Measurements from ENCODE around the gene TFF1.

TFF1 gene

DNA sequence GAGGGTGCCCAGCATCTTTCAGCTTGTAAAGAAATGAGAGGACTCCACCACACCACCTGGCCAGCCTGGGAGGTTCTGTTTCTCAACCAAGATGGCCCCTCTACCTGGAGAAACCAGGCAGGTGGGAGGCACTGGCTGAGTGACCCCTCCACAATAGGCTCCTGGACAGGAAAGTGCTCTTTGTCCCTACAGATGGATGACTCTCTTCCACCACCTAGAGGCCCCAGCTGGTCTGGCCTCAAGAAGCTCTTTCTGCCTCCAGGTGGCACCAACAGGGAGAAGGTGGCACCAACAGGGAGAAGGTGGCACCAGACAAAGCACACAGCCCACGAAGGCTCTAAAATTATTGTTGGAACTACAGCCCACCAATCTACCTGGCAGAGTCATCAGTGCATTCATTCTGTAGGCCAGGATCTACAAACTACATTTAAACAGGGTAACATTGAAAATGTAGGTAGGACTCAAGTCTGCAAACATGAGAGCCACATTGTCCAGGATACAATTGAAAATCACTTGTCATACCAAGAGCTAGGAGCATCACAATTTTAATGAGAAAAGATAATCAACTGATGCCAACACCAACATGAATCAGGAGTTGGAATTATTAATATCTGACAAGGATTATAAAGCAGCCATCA, 15.1 kb upstream of the TFF1 start:
- TF ChIP-seq, protein P1, sequence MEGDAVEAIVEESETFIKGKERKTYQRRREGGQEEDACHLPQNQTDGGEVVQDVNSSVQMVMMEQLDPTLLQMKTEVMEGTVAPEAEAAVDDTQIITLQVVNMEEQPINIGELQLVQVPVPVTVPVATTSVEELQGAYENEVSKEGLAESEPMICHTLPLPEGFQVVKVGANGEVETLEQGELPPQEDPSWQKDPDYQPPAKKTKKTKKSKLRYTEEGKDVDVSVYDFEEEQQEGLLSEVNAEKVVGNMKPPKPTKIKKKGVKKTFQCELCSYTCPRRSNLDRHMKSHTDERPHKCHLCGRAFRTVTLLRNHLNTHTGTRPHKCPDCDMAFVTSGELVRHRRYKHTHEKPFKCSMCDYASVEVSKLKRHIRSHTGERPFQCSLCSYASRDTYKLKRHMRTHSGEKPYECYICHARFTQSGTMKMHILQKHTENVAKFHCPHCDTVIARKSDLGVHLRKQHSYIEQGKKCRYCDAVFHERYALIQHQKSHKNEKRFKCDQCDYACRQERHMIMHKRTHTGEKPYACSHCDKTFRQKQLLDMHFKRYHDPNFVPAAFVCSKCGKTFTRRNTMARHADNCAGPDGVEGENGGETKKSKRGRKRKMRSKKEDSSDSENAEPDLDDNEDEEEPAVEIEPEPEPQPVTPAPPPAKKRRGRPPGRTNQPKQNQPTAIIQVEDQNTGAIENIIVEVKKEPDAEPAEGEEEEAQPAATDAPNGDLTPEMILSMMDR (IDR thresholded peaks at IDR 0.05; ENCODE audit: extremely low read depth, missing control alignments): peak; percentile 10
- no peak for DNase-seq (ENCODE audit: low spot score)

DNA sequence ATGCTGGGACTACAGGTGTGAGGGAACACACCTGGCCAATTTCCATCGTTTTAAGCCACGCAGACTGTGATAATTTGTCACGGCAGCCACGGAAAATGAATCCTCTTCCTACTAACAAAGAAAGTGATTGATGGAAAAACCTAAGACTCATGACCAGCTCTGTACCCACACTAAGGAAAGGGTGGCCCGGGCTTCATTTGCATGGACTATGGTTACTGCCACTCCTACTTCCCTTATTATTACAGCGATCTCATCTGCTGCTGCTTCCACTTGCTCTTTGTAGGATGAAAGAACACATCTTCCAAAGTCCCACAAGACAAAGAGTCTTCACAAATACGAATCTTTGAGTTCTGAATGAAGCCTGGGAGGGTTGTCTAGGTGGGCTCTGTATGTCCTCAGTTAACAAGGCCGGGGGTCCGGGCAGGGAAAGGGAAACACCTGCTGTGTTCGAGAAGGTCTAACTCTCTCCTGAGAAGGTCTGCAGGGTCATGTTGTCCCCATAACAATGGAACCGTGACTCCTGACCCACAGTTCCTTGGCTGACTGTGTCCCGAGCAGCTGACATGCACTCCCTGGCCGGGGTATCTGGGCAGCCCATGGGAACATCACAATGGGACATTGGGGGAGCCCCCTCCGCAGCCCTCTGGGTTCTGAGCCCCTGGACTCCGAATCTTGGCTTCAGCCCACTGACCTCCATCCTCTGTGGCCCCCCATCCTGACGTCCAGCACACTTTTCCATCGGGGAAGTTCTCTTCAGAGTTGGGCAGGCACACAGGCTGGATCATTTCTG, 13.3 kb upstream of the TFF1 start:
- TF ChIP-seq, protein P1 (IDR thresholded peaks at IDR 0.05; ENCODE audit: extremely low read depth, missing control alignments): no peak
- no peak for DNase-seq (ENCODE audit: low spot score)

DNA sequence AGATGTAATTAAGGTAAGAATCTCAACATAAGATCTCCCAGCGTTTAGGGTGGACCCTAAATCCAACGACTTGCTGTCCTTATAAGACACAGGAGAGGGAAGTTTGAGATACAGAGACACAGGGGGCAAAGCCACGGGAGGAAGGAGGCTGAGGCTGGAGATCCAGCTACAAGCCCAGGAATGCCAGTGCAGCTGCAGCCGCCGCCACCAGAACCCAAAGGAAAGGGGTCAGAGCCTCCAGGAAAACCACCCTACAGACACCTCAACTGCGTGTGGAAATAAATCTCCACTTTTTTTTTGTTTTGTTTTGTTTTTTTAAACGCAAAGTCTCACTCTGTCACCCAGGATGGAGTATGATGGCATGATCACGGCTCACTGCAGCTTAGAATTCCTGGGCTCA, 12.1 kb upstream of the TFF1 start:
- TF ChIP-seq, protein P1 (IDR thresholded peaks at IDR 0.05; ENCODE audit: extremely low read depth, missing control alignments): no peak
- no peak for DNase-seq (ENCODE audit: low spot score)

DNA sequence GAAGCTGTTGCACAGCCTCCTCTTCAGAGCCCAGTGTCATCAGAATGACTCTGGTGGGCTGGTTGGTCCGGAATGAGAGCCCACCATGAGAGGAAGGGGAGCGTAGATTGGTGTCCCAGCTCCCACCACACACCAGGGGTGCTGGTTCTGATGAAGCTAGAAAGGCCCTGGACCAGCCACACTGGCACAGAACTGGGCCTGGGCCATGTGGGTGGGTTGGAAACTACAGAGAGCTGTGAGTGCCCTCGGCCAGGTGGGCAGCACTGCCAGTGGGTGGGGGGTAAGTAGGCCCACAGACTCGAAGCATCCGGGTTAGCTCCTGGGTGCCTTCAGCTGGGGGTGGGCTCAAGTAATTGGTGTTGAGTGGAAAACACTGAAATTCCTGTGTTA, 11.6 kb upstream of the TFF1 start:
- DNase-seq (ENCODE audit: low spot score): no peak
- TF ChIP-seq, protein P1 (IDR thresholded peaks at IDR 0.05; ENCODE audit: extremely low read depth, missing control alignments): no peak

DNA sequence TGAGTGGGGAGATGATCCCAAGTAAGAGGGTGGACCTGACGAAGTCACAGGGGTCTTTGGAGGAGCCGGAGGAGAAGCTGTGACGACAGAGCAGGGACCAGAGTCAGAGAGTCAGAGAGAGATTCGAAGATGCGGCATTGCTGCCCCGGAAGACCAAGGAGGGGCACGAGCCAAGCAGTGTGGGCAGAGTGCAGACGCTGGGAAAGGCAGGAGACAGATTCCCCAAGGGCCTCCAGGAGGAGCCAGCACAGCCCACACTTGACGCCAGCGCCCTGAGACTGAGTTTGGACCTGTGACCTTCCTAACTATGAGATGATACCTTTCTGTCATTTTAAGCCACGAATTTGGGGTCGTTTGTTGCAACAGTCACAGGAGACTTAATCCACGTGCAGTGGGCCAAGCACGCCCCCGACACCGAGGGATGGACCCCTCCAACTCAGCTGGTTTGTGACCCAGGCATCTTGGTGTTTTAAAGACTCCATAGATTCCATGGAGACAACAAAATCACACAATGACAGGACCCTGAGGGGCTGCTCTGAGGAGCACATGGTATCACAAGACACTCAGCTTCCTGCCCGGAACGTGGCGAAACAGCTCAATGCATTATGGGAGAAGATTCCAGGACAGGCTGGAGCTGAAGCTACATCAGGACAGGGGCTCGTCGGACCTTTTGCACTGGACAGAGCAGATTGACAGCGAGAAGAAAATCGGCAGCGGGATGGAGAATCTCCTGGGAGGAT, 11.0 kb upstream of the TFF1 start:
- TF ChIP-seq, protein P1 (IDR thresholded peaks at IDR 0.05; ENCODE audit: extremely low read depth, missing control alignments): no peak
- no peak for DNase-seq (ENCODE audit: low spot score)

- DNase-seq (ENCODE audit: low spot score): no peak
Observed at GRCh38 chr21:42376338-42376982, 10.1 kb upstream of the TFF1 start.

More at GRCh38 chr21:42376338-42376982, 10.1 kb upstream of the TFF1 start:
- TF ChIP-seq, protein P1 (IDR thresholded peaks at IDR 0.05; ENCODE audit: extremely low read depth, missing control alignments): no peak
